Upper lobe of left lung (tissue), 4 donors: ENCODE results near the gene TBL1XR1.

Experiments used
- CTCF ChIP-seq, 6 experiments: fragments of 450-650 bp in 4 of 6; fragments of 200-600 bp in 2 of 6; sonication (generic) in 2 of 6; IDR thresholded peaks; one replicate each; pipeline ENCODE4 v1.5.1; 2016 to 2019; ENCODE audit warnings: antibody characterized with exemption in 6 of 6
- POLR2A ChIP-seq, 4 donors: fragments of 450-650 bp; IDR thresholded peaks; one replicate each; pipeline ENCODE4 v1.5.1; 2016 to 2017; ENCODE audit warnings: antibody characterized with exemption in 4 of 4, mild to moderate bottlenecking in 2 of 4

- TF ChIP-seq CTCF (IDR thresholded peaks at IDR 0.05) = no peak
- TF ChIP-seq POLR2A (IDR thresholded peaks at IDR 0.05) = no peak
Measured at GRCh38 chr3:177201700-177202397, 4.6 kb upstream of the TBL1XR1 start.
